Liver (tissue), 9 donors: Measurements from ENCODE around the gene BPIFB3. TPM values are rescaled to one million over a fixed set of nuclear protein-coding genes. Genes with fewer than 3 reads are reported as not detected.

Source experiments
- DNase-seq: peaks from one replicate; pipeline ENCODE4 v3.0.0-alpha.2; 2017; ENCODE audit warnings: low spot score
- H3K27ac ChIP-seq, 2 donors: one replicate each; pipeline ENCODE4 v1.7.0; 2013; ENCODE audit warnings: inconsistent platforms in 2 of 2, low read length in 2 of 2, control low read depth in 1 of 2, low read depth in 1 of 2, mild to moderate bottlenecking in 1 of 2
- H3K27me3 ChIP-seq, 4 donors: one replicate each; pipeline versions ENCODE4 v1.6.1 to v1.7.0; 2013; ENCODE audit warnings: low read length in 3 of 4, inconsistent platforms in 1 of 4, mild to moderate bottlenecking in 1 of 4, moderate library complexity in 1 of 4; ENCODE audit not compliant: control insufficient read depth in 4 of 4, insufficient read depth in 4 of 4
- H3K36me3 ChIP-seq, 4 donors: one replicate each; pipeline versions ENCODE4 v1.6.1 to v1.7.0; 2013; ENCODE audit warnings: low read length in 3 of 4, mild to moderate bottlenecking in 3 of 4, low read depth in 1 of 4, moderate library complexity in 1 of 4; ENCODE audit not compliant: control insufficient read depth in 4 of 4, insufficient read depth in 3 of 4
- H3K4me1 ChIP-seq, 4 donors: one replicate each; pipeline versions ENCODE4 v1.6.1 to v1.7.0; 2013; ENCODE audit warnings: low read length in 3 of 4, mild to moderate bottlenecking in 3 of 4, moderate library complexity in 1 of 4; ENCODE audit not compliant: control insufficient read depth in 4 of 4, insufficient read depth in 4 of 4
- H3K4me3 ChIP-seq, 3 donors: one replicate each; pipeline versions ENCODE4 v1.6.1 to v1.7.0; 2013; ENCODE audit warnings: low read length in 3 of 3, control low read depth in 1 of 3, low read depth in 1 of 3, mild to moderate bottlenecking in 1 of 3
- H3K9ac ChIP-seq, 2 donors: one replicate each; pipeline ENCODE4 v1.7.0; 2013; ENCODE audit warnings: low read length in 2 of 2, mild to moderate bottlenecking in 2 of 2, moderate library complexity in 2 of 2, control low read depth in 1 of 2, low read depth in 1 of 2
- H3K9me3 ChIP-seq, 4 donors: one replicate each; pipeline versions ENCODE4 v1.6.1 to v1.7.0; 2013; ENCODE audit warnings: low read length in 3 of 4; ENCODE audit not compliant: control insufficient read depth in 4 of 4
- ATF3 ChIP-seq: IDR thresholded peaks from 2 replicates; pipeline ENCODE4 v1.6.1; 2016; ENCODE audit warnings: antibody characterized with exemption
- EGR1 ChIP-seq, 2 donors: IDR thresholded peaks; 2 replicates each; pipeline ENCODE4 v1.6.1; 2016 to 2018; ENCODE audit warnings: antibody characterized with exemption in 2 of 2, low read depth in 2 of 2
- FOXA1 ChIP-seq: IDR thresholded peaks from 2 replicates; pipeline ENCODE4 v1.6.1; 2016; ENCODE audit warnings: antibody characterized with exemption
- FOXA2 ChIP-seq: IDR thresholded peaks from 2 replicates; pipeline ENCODE4 v1.6.1; 2016; ENCODE audit warnings: antibody characterized with exemption
- GABPA ChIP-seq, 2 donors: IDR thresholded peaks in 1 of 2; conservative IDR thresholded peaks in 1 of 2; 2 replicates each; pipeline ENCODE4 v1.6.1; 2016; ENCODE audit warnings: antibody characterized with exemption in 2 of 2, mild to moderate bottlenecking in 1 of 2, moderate library complexity in 1 of 2
- HNF4A ChIP-seq, 2 donors: conservative IDR thresholded peaks; 2 replicates each; pipeline ENCODE4 v1.6.1; 2016; ENCODE audit warnings: antibody characterized with exemption in 2 of 2, mild to moderate bottlenecking in 2 of 2
- HNF4G ChIP-seq: IDR thresholded peaks from 2 replicates; pipeline ENCODE4 v1.6.1; 2016; ENCODE audit warnings: antibody characterized with exemption
- JUND ChIP-seq, 2 donors: IDR thresholded peaks; 2 replicates each; pipeline ENCODE4 v1.6.1; 2016; ENCODE audit warnings: antibody characterized with exemption in 2 of 2
- NR2F2 ChIP-seq: IDR thresholded peaks from 2 replicates; pipeline ENCODE4 v1.6.1; 2016; ENCODE audit warnings: antibody characterized with exemption
- REST ChIP-seq: IDR thresholded peaks from 2 replicates; pipeline ENCODE4 v1.6.1; 2016; ENCODE audit warnings: antibody characterized with exemption, mild to moderate bottlenecking
- SP1 ChIP-seq: IDR thresholded peaks from 2 replicates; pipeline ENCODE4 v1.6.1; 2018; ENCODE audit warnings: antibody characterized with exemption, mild to moderate bottlenecking
- TAF1 ChIP-seq: conservative IDR thresholded peaks from 2 replicates; pipeline ENCODE4 v1.6.1; 2016; ENCODE audit warnings: antibody characterized with exemption, mild to moderate bottlenecking
- YY1 ChIP-seq: IDR thresholded peaks from 2 replicates; pipeline ENCODE4 v1.6.1; 2016; ENCODE audit warnings: antibody characterized with exemption, mild to moderate bottlenecking
- WGBS: extraction: QIAGEN DNeasy Blood & Tissue Kit; methylation state at CpG from one replicate; pipeline ENCODE4 v1.1.7; 2013; 5-methylcytosine and 5-hydroxymethylcytosine counted together
- polyA plus RNA-seq, 2 donors: library from polyadenylated mRNA; stranded (reverse) in 1 of 2; unstranded in 1 of 2; fragments of 200-250 nt in 1 of 2; fragments of >200 nt in 1 of 2; fragmentation: Nextera tagmentation in 1 of 2; extraction: Ambion mirVana in 1 of 2; gene quantifications; one replicate each; pipeline versions ENCODE4 v1.2.1 to v1.2.3, GENCODE V29; 2013 to 2015
- total RNA-seq, 2 donors: library from RNA; depleted of rRNA; stranded (reverse); fragments of >200 nt; gene quantifications; one replicate each; pipeline ENCODE4 v1.2.3, GENCODE V29; 2014
- TF ChIP-seq, protein P1 (sequence below): IDR thresholded peaks from 2 replicates; pipeline ENCODE4 v1.6.1; 2016; ENCODE audit warnings: antibody characterized with exemption
- TF ChIP-seq, protein P2 (sequence below): fragments of 150-350 bp; IDR thresholded peaks from 2 replicates; pipeline ENCODE4 v1.5.1; 2017; ENCODE audit warnings: improper control_type of control experiment, low read depth, low read length; ENCODE audit not compliant: missing input control
- donor health status: healthy.
- donor health status: healthy.
- donor health status: healthy.
- donor health status: healthy.
- donor health status: healthy.

The BPIFB3 gene
- total and polyA plus RNA-seq, 4 donors = not detected

DNA sequence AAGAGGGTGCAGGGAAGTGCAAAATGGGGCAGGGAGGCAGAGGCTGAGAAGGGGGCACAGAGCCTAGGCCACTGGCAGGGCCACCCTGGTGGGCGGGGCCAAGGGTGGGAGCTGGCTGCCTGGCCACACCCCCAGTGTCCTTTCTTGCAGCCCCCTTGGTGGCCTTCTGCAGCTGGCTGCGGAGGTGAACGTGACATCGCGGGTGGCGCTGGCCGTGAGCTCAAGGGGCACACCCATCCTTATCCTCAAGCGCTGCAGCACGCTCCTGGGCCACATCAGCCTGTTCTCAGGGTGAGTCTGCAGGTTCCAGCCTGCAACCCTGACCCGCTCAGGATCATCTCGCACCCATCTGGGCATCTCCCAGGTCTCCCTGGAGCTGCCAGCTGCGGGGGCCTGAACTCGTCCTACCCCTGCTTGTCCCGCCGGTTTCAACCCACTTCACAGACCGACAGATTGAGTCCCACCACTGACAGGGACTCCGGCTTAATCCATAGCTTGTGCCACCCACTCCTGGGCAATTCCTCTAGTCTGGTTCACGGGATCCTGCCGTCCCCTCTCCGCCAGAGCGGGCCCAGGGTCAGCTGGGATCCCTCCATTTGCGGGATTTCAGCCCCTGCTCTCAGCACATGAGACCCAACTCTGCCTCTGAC lies 6.2 kb downstream of the BPIFB3 start:
- no peak overlapping the region for H3K9ac ChIP-seq
- 90% methylated on average over 22 of the region's 22 CpGs for WGBS
- no peaks in the 10 kb centered on the region for H3K9me3 ChIP-seq
- H3K36me3 ChIP-seq = no peaks in the 10 kb centered on the region
- DNase-seq = no peak
- no peak for TF ChIP-seq YY1
- TF ChIP-seq JUND (IDR thresholded peaks at IDR 0.05) = no peak
- no peak for TF ChIP-seq REST
- no peak for TF ChIP-seq SP1
- TF ChIP-seq GABPA (IDR thresholded peaks at IDR 0.05 in 1 of 2, conservative IDR thresholded peaks at IDR 0.05 in 1 of 2) = no peak
- TF ChIP-seq HNF4A (conservative IDR thresholded peaks at IDR 0.05) = no peak
- TF ChIP-seq NR2F2 = no peak
- TF ChIP-seq EGR1 (IDR thresholded peaks at IDR 0.05; ENCODE audit: low read depth in 2 of 2) = no peak
- TF ChIP-seq TAF1 = no peak
- TF ChIP-seq, protein P1, sequence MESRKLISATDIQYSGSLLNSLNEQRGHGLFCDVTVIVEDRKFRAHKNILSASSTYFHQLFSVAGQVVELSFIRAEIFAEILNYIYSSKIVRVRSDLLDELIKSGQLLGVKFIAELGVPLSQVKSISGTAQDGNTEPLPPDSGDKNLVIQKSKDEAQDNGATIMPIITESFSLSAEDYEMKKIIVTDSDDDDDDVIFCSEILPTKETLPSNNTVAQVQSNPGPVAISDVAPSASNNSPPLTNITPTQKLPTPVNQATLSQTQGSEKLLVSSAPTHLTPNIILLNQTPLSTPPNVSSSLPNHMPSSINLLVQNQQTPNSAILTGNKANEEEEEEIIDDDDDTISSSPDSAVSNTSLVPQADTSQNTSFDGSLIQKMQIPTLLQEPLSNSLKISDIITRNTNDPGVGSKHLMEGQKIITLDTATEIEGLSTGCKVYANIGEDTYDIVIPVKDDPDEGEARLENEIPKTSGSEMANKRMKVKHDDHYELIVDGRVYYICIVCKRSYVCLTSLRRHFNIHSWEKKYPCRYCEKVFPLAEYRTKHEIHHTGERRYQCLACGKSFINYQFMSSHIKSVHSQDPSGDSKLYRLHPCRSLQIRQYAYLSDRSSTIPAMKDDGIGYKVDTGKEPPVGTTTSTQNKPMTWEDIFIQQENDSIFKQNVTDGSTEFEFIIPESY = no peak
- TF ChIP-seq ATF3 = no peak
- TF ChIP-seq FOXA1 = no peak
- no peak for TF ChIP-seq FOXA2
- no peak for TF ChIP-seq HNF4G
- TF ChIP-seq, protein P2, sequence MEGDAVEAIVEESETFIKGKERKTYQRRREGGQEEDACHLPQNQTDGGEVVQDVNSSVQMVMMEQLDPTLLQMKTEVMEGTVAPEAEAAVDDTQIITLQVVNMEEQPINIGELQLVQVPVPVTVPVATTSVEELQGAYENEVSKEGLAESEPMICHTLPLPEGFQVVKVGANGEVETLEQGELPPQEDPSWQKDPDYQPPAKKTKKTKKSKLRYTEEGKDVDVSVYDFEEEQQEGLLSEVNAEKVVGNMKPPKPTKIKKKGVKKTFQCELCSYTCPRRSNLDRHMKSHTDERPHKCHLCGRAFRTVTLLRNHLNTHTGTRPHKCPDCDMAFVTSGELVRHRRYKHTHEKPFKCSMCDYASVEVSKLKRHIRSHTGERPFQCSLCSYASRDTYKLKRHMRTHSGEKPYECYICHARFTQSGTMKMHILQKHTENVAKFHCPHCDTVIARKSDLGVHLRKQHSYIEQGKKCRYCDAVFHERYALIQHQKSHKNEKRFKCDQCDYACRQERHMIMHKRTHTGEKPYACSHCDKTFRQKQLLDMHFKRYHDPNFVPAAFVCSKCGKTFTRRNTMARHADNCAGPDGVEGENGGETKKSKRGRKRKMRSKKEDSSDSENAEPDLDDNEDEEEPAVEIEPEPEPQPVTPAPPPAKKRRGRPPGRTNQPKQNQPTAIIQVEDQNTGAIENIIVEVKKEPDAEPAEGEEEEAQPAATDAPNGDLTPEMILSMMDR = no peak
- no peaks in the 10 kb centered on the region for H3K27me3 ChIP-seq
- no peak overlapping the region for H3K27ac ChIP-seq
- H3K4me1 ChIP-seq = no peaks in the 10 kb centered on the region
- H3K4me3 ChIP-seq = no peak overlapping the region

GRCh38 chr20:33061658-33062028 lies 7.9 kb downstream of the BPIFB3 start:
- TF ChIP-seq, protein P1 = no peak
- TF ChIP-seq TAF1 (no peak), REST (no peak)
- no peak for DNase-seq
- Histone ChIP-seq H3K4me3 (no peak overlapping the region), H3K9ac (no peak overlapping the region), H3K9me3 (no peaks in the 10 kb centered on the region), H3K27ac (no peak overlapping the region), H3K36me3 (no peaks in the 10 kb centered on the region), H3K4me1 (no peaks in the 10 kb centered on the region), H3K27me3 (no peaks in the 10 kb centered on the region)
- WGBS = 89% methylated on average over 14 of the region's 14 CpGs
